COR-L47 (cell line): ENCODE results near the gene ABHD14A.
A peak's percentile ranks its signal among the peaks of the same experiment; 100 is the strongest.

Experiments used
- DNase-seq: peaks from one replicate; lab custom pipeline; 2025; lab: John Stamatoyannopoulos, UW

The ABHD14A gene

DNA sequence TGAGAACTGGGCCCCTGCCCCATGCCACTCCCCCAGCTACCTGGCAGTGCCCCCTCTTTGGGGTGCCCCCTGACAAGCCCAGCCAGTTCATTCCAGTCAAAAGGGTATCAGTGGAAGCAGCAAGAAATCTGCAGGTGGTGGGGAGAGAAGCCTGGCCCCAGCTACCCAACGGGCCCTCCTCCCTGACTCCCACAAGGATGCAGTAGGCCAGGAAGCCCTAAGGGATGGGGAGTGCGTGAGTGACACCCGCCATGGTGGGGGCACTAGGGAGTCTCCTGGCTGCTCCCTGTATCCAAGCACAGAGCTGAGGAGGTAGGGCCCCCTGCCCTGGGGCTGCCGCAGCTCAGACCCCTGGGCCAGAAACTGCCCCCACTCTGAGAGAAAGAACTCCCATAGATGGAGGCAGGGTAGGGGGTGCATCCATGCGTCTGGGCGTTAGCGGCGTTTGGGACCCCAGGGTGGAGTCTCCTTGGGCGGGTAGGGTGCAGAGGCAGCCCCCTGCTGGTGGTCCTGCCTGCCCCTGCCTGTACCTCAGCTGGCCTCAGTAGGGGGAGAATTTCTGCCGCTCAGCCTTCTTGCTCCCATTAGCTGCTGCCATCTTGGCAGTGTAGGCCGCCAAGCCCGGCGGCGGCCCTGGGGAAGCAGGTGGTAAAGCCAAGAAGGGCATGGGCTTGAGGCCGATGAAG, 17.2 kb upstream of the ABHD14A start:
- no peak for DNase-seq

DNA sequence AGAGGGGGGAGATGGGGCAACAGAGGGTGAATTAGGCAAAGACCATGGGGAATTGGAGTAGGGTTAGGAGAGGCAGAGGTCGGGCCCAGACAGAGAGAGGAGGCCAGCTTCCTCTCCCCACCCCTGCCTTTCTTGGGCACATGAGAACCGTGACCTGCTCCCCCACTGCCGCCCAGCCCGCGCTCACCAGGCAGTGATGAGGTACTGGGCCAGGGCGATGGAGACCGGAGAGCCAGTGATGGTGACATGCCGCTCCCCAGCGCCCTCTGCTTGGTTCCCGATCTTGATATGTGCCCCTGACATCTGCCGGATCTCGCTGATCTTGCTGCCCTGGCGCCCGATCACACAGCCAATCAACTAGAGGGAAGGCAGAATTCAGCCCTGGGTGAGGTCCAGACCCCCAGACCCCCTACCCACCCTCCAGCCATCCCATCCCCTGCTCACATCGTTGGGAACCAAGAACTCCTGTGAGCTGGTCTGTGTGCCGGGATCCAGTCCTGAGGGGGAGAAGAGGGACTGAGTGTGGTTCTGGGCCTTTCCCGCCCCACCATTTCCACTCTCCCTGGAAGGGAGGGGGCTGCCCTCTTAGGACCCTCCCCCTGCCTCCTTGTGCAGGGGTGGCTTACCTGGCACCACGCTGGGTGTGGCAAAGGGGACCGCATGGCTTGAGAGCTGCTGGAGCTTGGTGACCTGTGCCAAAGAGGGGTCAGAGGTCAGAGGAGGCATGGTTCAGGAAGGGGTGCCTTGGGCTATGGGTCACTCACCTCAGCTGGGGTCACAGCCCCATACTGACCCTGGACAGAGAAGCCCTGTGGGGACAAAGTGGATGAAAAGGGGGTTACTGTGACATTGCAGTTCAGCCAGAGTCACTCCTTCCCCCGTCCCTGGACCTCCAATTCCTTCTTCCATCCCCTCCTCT, 16.0 kb upstream of the ABHD14A start:
- no peak for DNase-seq

DNA sequence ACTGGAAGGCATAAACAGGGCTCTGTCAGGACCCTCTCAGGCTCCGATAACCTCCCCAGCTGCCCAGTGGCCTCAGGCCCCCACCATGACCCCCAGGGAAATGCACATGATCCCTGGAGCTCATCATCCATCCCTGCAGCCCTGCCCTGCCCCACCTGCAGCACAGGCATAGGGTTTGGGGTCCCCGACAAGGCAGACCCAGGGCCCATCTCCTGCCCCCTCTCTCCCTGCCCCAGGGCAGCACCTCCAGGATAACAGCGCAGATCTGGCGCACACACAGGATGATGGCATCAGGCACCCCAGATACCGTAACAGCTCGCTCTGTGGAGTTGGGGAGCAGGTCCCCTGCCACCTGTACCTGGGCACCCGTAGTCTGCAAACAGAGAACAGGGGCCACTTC, 15.2 kb upstream of the ABHD14A start:
- no peak for DNase-seq

DNA sequence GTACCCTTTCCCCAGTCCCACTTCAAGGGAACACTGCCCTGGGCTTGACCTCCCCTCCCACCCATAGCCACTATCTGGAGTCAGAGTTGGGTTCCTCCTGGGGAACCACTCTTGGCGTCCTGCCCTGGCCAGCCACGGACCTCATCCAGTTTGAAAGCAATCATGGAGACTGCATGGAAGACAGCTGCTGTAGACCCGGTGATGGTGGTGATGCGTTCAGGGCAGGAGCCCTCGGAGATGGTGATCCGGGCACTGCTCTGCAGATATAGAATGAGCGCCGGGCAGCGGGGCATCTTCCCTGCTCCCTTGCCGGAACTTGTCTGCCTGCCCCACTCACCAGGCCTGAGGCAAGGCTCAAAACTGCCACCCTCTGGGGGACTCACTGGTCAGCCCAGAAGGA, 14.5 kb upstream of the ABHD14A start:
- DNase-seq, result no peak

DNA sequence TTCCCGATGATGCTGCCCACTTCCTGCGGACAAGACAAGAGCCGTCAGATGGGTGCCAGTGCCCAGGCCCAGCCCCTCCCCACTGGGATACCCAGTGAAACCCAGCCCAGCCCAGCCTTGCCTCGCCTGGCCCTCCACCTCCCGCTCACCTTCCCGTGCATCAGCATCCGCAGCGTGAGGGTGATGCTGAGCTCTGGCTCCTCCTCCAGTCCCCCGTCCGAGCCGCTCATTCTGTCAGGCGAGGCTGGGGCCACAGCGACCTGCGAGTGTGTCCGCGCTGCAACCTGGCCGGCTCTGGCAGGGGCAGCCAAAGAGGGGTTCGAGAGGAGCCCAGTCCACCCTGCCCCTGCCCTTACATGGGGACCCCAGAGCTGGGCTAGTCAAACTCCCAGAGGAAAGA, 13.9 kb upstream of the ABHD14A start:
- DNase-seq, result no peak

DNA sequence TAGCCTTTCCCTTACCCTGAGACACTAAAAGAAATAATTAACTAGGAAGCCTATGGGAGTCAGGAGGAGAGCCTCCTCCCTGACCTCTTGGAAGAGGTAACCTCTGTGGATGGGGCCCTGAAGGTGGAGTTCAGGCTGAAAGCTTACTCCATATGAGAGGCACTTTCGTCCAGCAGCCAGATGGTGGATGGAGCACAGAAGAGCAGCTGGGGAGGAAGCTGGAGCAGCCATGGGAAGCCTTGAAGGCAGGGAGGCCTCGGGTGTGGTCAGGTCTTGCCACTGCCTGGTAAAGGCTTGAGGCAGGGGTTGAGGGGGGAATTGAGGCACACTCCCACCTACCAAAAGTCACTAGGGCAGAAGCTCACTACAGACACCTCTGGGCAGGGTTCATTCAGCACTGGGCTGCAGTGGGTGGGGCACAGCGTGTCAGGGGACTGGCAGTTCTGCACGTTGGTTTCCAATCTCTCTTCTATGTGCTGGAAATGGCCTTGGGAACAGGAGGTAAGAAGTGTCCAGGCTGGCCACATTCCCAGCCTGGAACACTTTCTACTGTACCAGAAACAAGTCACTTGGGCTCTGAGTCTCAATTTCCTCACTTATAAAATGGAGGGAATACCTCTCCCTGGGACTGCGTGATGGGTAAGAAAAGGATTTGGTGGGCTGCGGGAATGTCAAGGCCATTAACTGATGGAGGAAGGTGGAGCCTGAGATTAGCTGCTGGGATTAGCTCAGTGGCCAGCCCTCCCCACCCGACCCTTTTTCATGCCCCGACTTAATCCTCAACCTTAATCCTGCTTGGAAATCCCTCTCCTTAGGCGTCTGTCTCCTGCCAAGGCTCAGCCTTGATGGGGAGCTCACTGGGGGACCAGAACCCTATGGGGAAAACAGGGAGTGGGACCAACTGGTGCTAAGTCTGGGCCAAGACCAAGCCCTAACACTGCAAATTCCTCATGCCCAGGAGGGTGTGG, 13.0 kb upstream of the ABHD14A start:
- DNase-seq, result no peak

DNA sequence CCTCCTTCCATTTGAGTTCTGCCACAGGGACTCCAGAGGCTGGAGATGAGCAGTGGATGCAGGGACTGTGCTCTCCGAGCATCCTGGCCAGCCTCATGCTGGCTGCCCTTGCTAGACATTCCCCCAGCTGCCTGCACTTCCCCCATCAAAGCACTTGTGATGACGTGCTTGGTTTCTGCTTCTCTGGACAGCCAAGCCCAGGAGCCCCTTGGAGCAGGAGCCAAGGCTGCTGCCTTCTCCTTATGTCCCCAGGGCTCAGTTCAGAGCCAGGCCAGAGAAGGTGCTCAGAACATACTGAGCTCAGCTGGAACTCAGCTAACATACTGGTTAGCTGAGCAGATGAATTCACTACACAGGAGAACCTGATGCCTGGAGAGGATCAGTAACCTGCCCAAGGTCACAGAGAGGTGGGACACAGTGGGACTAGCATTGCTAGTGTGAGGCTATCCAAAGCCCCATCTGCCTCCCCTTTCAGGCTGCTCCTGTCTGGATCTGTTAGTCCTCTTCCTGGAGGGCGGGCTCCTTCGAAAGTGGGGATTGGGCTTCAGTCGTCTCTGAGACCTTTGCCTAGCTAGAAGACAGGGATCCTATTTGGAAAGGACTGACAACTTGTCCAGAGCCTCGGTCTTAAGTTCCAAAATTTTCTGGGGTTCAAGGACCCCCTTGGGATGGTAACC, 11.9 kb upstream of the ABHD14A start:
- DNase-seq, result no peak

DNA sequence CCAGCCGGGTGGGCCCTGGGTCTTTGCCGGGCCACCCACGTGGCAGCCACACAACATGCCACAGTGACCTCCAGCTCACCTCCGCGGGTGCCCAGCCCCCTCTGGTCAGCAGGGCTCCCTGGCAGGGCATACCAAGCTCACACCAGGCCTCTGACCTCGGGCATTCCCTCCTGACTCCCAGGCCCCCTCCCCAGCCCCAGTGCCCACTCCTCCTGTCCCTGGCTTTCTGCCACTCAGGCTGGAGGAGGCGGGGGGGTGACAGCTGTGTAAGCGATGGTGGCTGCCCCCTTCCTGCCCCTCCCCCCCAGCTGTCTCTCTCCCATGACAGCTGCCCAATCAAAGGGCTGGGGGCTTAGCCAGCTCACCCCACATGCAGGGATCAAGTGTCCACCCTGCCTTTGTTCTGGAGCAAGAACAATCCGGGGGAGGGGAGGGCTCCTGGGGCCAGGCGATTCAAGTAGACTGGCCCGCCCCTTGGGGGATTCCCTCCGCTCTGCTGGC, 10.9 kb upstream of the ABHD14A start:
- DNase-seq, result peak; percentile 36

DNA sequence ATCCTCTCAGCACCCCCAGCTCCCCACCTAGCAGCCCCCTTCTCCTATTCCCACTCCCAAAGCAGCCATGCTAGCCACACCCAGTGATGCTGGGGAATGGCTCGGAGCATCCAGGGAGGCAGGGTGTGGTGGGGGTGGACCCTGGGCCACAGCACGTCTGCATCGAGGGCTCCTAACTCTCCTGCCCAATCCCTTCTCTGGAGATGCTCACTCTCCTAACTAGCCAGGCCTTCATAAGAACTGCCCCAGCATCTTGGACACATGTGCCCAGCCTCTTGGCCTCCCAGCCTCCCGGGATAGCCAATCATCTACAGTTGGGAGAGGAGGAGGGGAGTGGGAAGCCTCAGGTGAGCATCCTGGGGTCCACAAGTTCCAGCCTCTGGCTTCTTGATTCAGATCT, 10.3 kb upstream of the ABHD14A start:
- DNase-seq, result no peak

DNA sequence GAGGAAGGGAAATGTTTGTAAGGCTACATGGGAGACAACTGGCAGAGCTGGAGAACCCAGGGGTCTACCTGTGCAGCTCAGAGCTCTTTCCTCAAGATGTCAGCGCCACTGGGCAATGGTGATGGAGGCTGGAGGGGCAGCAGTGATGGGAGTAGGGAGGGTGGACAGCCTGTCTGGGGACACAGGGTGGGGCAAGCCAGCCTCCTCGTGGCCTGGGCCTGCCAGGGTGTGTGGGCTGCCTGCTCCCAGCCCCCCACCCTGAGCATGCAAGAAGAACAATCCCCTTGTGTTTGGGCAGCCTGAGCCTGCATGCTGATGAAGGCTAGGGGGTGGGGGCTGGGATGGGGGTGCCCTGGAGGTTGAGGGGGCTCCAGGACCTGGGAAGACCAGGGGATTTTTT, 8.8 kb upstream of the ABHD14A start:
- no peak for DNase-seq

DNA sequence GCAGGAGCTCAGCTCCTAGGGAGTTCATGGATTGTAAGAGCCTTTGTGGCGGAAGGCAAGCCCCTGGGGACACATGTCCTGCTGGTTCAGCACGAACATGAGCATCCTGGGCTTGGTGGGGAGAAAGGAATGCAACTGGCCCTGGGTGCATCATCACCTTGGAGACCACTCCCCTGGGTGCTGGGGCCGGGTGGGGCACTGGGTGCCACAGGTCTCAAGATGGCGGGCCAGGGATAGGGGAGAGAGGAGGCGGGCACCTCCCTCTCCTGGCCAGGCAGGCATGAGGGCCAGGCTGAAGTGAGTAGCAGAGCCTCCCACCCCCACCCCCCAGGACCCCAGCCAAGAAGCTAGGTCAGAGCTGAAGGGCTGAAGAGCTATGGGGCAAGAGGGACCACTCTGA, 8.4 kb upstream of the ABHD14A start:
- no peak for DNase-seq

DNA sequence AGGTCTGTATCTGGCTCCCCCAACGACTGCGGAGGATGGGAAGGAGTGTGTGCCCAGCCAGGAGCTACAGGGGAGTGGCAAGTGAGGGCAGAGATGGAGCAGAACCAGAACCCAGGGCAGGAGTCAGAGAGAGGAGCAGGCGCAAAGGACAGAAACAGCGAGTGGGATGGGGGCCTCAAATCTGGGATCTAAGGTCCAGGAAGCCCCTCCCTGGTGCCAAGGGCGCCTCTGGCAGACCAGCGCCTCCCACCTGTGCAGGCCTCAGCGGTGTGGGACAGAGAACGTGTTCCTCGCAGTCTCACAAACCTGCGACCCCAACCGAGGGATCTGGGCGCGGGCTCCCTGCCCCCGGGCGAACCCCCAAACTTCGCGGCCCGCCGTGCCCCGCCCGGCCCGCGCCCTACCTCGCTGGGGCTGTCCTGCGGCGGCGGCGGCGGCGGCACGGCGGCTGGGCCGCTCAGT, 7.9 kb upstream of the ABHD14A start:
- DNase-seq, result no peak

DNA sequence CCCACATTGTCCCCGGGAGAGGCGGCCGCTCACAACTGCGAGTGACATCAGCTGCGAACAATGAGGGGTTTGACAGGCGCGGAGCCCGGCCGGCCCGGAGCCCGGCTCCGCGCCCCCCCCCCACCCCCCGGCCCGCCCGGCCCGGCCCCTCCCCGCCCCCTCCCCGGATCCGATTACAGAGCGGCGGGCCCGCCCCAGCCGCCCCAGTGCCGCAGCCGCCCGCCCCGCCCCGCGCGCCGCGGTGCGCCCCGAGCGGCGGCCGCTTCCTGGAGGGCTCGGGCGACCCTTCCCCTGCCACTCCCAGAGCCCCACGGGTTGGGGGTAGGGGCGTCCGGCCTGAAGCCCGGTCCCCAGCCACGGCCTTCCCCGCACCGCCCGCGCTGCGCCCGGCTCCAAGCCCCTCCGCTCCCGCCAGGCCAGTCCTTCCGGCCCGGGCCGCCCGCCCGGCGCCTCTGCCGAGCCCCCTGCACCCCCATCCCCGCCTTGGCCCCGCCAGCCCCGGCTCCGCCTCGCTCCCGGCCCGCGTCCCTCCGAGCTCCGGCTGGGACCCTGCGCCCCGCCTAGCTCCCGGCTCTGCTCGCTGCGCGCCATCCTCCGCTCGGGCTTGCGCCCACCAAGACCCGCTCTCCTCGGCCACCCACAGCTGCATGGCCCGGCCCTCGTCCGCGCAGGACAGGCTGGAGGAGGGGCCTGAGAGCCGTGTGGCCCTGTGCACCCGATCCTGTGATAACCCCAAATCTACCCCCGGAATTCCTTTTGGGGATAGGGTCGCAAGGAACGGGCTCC, 7.3 kb upstream of the ABHD14A start, which contains the start of gene PCBP4:
Gene PCBP4 (minus strand): TSS at position 71 of the 786 bp plus-strand sequence. CDS start 6,214 bp downstream, outside the sequence.
- DNase-seq, result no peak

DNA sequence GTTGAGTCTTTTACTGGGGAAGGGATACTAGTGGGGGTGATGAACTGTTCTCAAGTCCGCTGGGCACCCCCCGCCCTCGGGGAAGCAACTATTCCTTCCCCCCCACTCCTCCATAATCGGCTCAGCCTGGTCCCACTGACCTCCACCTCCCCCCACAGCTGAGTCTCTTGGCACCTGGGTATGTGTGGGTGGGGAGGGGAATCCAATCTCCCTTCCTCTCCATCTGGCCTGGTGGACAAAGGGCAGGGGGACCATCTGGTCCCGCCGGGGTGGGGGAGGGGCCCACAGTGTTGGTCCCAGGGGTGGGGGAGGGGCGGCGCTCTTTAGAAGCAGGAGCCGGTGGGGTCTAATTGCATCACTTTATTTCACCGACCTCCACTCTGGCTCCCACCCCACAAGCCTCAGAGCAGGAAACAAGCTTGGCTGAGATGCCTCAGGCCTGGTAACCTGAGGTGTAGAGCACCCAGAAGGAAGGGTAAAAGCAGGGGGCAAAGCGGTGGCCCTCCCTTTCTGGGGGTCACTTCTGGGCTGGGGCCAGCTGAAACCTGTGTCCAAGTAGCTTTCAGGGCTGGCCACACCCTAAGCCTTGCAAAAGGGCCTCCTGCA, 6.6 kb upstream of the ABHD14A start:
- no peak for DNase-seq

DNA sequence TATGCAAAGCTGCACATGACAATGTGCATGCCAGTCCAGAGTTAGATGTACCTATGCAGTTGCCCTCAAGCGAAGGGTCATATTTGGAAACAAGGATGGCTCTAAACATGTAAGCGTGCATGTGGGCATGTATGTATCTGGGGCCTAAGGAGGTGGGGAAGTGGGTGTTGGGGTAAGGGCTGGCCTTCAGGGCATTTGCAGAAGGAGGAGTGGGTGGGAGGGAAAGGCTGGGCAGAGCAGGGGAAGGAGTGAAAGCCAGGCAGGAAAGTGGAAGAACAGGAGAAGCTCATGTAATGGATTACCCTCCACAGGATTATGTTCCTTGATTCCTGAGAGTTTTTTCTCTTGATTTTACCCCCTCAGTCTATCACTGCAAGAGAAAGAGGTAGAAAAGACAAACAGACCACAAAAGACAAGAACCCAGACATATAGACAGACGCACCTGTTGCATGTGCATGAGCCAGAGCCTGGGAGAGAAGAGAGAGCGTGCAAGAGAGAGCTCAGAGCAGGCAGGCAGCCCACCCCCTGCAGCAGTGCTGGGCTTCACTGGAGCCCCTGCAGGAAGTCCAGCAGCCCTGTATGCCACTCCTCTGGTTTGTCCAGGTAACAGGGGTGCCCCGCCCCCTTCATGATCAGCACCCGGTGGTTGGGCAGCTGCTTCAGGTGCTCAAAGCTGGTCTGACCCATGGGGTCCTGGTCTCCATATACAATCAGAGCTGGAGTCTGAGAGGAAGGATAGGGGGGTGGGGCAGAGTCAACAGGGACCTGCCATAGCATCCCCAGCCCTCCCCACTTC, 5.8 kb upstream of the ABHD14A start:
- no peak for DNase-seq

DNA sequence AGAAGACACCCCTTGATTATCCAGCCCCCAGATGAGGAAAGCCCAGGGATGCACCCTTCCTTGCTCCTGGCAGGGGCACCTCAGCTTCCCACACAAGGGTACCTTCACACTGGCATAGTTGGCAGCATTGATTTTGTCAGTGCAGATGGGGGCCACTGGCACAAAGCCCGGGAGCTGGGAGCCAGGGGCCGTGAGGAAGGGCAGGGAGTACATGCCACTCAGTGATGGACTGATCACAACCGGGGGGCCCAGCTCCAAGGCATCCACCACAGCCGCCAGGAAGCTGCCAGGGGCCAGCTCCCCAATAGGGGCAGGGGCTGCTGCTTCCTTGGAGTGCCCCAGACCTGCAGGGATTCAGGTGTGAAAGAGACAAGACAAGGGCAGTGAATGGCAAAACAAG, 5.0 kb upstream of the ABHD14A start:
- no peak for DNase-seq

DNA sequence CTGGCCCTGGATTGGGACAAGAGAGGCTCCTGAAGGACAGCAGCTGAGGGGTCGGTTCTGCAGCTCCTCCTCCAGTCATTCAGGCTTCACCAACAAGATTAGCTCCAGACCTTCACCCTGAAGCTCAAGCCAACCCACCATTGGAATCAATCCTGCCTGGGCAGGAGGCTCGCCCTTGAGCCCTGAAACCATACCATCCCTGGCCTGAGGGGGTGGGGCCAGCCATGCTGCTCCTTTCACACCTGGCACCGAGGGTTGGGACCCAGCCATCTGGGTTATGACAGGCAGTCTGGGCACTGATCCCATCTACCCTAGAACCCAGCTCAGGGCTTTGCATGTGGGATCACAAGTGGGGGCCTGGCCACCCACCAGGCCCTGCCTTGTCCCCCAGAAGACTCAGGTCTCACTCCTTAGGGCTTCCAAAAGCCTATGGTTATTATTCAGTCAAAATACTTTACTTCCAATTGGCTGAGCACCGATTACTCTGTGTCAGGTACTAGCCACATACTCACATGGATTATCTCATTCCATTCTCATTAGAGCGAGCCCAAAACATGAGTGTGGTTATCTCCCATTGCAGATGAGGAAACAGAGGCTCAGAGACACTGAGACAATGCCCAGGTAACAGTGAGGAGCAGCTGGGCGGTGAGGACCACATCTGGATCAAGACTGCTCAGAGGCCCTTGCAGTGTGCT, 4.1 kb upstream of the ABHD14A start:
- no peak for DNase-seq

DNA sequence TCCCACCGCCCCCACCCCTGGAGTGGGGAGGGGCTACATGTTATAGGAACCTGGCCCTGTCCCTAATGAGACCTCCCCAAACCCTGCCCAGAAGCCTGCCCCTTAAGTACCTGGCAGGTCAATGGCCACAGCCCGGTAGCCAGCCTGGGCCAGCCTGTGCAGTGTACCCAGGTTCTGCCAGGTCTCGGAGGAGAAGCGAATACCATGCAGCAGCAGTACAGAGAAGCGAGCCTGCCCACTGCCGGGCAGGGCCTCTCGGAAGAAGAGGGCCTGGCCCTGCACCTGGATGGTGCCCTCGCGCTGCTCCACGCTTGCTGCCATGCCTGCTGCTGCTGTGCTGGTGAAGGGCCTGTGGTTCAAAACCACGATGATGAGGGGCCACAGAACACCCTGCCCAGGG, 3.5 kb upstream of the ABHD14A start:
- DNase-seq, result no peak
